AG08395 (cell line): ENCODE results near the gene TEF.
"Not testable (repeated sequence)": the region's sequence is repeated elsewhere in the genome, so short reads cannot be mapped to it uniquely, and the experiment has no call there.

Experiments used
- DNase-seq: peaks from one replicate; pipeline ENCODE4 v3.0.0; 2012; ENCODE audit warnings: mixed read lengths, low spot score

TEF gene

DNA sequence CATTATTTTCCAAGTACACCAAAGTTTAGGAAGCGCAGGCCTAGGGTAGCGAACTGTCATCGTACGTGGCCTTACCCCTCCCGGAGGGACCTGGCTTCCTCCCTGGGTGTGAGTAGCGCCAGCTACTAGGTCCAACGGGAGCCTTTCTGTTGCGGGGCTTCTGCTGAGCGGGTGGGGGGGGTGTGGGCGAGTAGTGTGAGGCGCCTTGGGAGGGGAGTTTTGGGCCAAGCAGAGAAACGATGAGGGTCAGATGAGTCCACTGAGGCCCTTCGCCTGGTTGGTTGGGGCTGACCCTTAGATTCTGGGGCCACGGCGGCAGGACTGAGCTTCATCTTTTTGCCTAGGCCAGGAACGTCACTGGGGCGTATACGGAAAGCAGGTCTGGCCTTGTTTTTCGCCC lies 868 bp downstream of the TEF start:
- DNase-seq: no peak

DNA sequence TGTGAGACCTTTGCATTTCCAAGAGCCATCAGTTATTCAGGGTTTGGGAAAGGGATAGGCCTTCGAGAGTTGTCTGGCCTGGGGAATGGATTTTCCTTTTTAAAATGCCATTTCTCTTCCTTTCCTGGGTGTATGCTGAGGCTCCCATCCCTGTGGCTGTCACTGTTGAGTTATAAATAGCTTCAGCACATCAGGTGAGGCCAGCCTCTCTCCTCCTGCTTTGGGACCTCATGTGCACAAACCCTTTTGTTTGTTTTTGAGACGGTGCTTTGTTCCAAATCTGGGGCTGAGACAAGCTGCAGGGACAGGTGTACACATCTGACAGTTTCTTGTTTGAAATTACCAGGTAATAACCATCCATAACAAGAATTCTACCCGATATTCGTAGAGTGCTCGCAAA lies 1.3 kb downstream of the TEF start:
- DNase-seq: no peak

DNA sequence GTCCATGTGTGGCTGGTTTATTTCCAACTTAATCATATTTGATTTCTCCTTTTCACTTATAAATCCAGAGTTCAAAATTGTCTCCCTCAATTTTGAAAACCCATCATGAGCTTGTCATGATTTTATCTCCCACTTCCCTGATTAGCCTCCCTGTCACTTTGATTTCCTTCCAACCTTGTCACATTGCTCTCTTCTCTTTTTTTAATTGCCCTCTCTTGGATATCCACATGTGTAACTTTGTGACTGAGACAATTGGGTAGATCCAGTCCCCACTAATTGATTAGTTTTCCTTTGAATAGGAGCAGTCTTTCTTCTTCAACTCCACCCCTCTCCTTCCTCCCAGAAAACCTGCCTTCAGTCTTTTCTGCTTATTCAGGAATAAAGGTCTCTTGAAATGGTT lies 2.4 kb downstream of the TEF start:
- DNase-seq: no peak

DNA sequence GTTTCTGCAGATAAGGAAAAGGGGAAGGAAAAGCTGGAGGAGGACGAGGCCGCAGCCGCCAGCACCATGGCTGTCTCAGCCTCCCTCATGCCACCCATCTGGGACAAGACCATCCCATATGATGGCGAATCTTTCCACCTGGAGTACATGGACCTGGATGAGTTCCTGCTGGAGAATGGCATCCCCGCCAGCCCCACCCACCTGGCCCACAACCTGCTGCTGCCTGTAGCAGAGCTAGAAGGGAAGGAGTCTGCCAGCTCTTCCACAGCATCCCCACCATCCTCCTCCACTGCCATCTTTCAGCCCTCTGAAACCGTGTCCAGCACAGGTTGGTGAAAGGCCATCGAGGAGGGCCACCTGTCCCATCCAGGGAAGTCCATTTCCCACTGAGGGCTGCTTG lies 5.6 kb downstream of the TEF start:
- no peak for DNase-seq

DNA sequence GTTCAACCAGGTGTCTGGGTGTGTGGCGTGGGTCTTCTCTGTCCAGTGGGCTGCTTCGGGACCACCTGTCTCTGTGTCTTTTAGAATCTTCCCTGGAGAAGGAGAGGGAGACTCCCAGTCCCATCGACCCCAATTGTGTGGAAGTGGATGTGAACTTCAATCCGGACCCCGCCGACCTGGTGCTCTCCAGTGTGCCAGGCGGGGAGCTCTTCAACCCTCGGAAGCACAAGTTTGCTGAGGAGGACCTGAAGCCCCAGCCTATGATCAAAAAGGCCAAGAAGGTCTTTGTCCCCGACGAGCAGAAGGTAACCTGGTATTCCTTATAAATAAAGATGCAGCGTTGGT lies 12.2 kb downstream of the TEF start:
- DNase-seq: no peak

DNA sequence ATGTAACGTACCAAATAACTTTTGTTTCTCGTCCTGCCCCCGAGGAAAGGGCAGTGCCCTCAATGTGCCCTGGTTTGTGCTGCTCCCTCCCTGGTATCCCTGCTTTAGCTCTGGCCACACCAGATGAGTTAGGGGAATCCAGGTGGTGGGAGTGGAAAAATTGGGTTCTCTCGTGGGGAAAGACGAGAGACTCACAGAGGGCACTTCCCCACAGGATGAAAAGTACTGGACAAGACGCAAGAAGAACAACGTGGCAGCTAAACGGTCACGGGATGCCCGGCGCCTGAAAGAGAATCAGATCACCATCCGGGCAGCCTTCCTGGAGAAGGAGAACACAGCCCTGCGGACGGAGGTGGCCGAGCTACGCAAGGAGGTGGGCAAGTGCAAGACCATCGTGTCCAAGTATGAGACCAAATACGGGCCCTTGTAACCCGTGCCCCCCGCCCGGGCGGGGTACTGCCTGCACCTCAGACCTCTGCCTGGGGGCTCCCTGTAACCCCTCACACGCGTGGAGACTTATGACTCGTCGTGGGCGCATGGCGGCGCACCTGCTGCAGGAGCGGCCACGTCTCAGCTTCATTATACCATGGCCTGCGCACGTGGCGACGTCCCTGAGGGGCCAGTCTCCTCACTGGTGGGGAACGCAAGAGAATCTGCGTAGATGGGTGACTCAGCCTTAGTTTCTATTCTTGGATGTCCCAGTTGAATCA lies 13.9 kb downstream of the TEF start:
- no peak for DNase-seq

DNA sequence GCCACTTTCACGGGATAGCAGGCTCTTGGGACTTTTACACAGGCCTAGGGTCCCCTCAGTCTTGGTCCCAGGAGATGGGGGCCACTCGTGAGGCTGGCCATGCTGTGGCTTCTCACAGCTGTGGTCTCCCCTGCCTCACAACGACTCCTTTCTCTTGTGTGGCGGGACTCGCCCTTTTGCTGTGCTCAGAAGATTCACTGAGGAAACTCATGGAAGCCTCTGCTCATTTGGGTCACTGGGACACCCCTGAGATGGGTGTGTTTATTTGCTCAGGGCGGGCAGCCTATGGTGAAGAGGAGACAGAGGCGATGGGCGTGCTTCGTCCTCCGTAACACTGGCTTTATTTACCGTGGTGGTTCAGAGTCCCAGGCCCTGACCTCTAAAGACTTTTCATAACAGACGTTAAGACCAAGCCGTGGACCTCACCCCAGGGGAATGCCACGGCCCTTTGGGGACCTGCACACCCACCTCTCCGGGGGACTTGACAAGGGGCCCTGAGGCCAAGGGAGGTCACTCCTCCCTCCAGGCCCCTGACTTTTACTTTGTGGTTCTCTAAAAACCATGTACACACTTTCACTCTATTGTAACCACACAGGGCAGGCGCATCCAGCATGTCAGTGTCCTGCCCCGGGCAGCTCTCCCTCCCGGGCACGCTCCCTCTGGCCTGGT lies 15.5 kb downstream of the TEF start:
- no peak for DNase-seq

DNA sequence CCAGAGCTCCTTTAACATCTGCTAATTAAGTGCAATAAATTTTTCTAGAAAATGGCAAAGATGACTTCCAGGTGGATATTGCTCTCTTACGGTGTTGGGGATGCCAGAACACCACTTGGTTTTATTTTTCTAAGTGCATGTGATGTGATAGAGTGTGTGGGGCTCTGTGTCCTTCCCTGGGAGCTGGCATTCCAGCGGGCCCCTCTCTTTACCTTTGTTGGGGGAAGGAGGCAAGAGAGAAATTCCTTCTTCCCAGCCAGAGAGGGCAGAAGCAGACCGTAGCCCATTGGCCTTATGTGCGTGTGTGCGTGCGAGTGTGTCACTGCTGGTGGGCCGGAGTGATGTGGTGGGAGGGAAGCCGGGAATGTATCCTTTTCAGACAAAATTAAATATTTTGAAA lies 17.2 kb downstream of the TEF start:
- DNase-seq: no peak

DNA sequence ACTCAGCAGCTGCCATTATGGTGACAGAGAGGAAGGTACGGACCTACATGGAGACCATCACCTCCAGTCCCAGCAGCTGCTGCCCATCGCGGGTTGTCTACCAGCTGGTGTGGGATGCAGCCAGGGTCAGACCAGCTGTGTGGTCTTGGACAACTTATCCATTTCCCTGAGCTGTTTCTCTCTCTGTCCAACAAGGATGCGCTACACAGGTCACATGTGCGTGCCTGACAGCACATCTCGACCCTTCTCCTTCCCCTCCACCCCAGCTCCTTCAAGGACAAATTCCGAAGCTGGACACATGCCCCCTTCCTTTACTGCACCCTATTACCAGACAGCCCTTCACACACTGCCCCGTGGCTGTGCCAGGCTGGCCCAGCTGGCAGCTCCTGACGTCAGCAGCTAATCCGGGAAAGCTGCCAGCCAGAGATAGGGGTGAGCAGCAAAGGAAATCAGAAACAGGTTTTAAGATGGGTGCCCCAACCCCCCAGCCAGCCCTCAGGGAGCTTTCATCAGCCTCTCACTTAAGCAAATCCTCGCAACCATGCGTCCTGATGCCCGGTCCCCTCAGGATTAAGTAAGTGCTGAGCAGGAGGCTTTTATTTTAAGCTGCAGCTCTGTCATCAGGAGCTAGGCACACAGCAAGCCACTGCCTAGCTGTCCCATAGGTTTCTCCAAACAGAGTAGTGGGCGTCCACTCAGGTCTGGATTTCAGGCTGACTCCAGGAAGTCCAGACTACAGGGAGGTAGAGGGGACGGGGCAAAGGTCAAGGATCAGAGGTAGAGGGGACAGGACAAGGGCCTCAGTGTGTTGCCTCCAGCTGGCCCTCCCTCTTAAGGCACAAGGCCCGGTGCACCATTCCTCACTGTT lies 20.3 kb downstream of the TEF start:
- peak; percentile 76 for DNase-seq

DNA sequence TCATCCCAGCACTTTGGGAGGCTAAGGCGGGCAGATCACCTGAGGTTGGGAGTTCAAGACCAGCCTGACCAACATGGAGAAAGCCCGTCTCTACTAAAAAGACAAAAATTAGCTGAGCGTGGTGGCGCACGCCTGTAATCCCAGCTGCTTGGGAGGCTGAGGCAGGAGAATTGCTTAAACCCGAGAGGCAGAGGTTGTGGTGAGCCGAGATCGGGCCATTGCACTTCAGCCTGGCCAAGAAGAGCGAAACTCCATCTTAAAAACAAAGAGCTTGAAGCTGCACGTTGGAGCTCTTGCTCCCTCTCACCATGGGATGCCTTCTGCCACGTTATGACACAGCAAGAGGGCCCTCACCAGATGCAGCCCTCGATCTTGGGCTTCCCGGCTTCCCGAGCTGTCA lies 21.1 kb downstream of the TEF start:
- not testable (repeated sequence) for DNase-seq

DNA sequence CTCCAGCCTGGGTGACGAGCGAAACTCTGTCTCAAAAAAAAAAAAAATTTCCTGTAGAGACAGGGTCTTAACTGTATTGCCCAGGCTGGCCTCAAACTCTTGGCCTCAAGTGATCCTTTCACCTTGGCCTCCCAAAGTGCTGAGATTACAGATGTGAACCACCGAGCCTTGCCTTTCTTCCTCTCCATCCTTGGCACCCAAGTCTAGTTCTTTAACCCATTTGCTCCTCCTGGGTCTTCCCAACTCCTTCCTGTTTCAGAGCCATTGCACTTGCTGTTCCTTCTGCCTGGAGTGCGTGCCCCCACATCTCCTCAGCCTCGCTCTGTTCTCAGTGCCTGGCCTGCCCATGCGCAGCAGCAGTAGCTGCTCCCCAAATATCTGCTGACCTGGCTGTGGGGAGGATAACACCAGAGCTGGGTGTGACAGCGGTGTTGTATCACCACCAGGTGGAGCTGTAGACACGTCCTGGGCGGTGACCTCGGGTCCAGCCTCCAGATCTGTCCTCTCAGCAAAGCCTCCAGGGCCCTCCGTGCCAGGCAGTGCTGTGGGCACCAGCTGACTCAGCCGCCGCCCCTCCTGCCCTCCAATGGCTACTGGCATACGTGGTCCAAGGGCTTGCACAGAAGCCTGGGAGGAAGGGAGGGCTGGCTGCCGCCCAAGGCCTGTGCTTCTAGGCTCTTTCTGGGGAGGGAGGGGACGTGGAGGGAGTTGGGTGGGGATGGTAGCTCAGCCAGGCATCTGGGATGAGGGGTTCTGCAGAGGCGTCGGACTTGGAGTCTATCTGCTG lies 22.0 kb downstream of the TEF start:
- DNase-seq: peak; percentile 97

DNA sequence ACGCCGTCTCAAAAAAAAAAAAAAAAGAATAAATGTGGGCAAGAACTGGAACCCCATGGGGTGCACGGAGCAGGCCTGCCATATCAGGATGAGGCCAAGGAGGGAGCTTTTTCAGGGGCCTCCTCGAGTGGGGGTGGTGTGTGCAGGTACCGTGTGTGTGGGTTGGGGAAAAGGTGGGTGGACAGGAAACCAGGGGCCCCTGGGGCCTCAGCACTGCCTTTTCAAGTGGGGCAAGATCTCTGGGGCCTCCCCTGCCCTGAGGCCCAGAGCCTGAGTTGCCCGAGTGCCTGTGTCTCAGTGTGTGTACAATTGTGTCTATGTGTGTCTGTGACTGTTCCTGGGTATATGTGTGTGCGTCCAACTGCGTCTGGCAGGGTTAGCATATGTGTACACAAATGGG lies 23.8 kb downstream of the TEF start:
- DNase-seq: no peak

DNA sequence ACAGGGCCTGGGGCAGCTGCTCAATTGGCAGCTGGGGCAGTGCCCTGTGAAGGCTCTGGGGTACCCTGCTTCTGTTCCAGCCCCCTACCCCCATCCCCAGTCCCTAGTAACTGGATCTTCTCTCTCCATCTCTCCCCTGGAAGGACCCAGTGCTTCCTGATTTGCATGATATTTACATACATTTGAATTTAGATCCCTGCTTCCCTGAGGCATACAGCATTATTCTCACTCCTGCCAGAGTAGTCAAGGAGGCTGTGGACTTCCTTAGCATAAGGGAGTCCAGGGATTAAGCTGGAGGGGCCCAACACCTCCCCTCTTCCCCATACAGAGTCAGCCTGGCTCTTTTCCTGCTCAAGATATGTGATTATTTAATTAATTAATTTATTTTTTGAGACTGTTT lies 24.7 kb downstream of the TEF start:
- DNase-seq: no peak

DNA sequence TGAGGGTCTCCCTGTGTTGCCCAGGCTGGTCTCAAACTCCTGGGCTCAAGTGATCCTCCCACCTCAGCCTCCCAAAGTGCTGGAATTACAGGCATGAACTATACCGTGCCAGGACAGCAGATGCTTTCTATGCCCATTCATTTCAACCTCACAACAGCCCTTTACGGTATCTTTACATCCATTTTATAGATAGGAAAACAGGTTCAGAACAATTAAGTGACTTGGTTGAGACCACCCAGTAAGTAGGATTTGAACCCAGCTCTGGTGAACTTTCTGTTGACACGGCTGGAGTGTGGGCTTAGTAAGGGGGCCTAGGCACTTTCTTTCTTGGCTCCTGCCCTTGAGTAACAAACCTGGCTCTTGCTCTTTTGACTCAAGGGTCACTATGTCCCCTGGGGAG lies 25.7 kb downstream of the TEF start:
- no peak for DNase-seq

DNA sequence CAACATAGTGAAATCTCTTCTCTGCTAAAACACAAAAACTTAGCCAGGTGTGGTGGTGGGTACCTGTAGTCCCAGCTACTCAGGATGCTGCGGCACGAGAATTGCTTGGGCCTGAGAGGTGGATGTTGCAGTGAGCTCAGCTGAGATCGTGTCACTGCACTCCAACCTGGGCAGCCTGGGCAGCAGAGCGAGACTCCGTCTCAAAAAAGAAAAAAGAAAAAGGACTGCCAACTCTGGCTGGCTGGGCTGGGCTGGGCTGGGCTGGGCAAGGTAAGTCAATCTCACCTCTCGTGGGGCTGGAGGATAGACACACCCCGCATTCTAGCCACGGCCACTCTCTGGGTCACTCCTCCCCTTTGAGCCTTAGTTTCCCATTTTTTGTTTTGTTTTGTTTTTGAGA lies 26.9 kb downstream of the TEF start:
- DNase-seq: no peak

DNA sequence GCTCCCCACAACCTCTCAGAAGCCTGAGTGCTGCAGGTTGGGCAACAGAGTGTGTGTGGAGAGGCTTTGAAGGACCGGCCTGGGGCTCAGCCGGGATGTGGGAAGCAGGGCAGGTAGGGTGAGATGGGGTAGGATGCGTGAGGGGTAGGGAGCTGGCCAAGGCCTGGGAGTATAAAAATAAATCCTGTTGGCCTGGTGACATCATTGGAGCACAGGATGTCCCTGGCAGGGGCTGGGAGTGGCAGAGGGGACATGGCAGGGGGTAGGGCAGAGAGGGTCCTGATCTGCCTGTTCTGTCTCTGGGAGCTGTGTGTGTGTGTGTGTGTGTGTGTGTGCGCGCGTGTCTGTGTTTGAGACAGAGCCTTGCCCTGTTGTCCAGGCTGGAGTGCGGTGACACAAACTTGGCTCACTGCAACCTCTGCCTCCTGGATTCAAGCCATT lies 28.6 kb downstream of the TEF start:
- no peak for DNase-seq

DNA sequence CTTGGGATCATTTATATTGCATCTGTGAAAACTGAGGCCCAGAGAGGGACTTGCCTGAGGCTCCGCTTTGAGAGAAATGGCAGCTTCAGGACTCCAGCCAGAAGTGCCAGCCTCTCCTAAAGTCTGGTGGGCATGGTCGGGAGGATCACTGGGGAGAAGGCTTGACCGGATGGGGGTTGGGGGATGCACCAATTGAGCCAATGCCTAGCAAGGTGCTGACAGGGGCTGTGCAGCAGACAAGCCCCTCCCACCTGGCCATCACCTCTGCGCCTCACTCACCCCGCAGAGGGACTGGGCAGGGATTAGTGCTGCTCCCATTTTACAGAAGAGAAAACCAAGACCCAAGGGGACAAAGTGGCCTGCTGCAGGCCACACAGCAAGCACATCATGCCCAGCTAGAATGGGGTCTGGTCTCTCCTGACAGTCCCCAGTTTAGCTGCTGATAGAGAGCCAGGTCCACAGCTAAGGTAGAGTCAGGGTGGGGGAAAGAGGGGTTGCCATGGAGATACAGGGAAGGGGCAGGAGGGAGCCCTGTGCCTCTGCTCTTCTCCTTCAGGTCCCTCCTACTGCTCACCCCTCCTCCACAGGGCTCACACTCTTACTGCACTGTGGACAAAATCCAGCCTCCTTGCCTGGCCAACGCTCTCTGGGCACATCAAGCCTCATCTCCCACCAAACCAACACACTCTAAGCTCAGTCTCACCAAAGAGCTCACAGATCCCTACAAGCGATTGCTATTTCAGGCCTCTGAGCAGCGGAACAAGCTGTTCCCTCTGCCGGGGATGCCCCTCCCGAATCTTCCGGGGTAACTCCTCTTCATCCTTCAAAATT lies 29.5 kb downstream of the TEF start:
- no peak for DNase-seq

DNA sequence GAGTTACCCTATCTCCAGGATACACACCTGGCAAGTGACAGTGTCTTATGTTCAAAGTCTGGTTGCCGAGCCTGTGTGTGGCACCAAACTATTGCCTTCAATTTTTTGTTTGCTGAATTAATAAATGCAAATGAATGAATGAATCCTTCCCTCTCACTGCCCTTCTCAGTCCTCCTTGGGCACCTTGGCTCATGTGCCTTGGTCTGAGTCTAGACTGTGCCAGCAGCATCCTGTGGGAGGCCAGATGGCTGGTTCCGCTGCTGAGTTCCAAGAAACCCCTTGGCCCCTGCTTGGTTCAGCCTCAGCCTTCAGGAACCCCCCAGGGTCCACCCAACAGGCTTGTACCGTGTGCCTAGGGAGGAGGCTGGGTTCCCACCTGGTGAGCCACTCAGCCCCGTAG lies 33.8 kb downstream of the TEF start:
- DNase-seq: no peak

DNA sequence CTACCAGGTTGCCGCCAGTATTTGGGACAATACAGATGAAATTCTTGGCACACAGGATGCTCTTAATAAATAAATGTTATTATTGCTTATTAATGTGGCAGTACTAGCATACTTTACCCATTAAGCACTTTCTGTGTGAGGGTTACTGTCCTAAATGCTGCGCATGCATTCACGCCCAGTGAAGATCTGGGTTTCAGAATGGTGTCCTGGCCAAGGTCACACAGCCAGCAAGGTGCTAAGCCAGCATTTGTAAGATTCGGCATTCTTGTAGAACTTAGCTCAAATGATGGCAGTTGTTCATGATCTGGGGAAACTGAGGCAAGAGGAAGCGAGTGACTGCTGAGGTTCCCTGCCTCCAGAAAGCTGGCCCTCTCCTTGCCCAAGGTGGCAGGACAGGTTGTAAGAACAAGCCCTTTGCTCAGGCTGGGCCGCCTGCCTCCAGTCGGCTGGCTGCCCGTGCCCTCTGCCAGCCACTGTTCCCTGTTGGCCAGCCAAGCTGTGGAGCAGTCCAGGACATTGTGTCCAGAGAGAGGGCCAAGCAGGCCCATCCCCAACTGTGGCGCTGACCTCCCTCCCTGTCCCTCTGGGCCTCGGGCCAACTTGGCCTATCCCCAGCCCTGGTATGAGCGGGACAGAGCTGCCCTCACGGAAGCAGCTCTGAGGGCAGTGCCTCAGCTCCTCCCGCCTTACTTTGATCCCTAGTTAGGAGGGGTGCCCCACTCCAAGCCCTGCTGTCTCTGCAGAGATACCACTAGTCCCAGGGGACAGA lies 36.1 kb downstream of the TEF start:
- DNase-seq: peak; percentile 46

DNA sequence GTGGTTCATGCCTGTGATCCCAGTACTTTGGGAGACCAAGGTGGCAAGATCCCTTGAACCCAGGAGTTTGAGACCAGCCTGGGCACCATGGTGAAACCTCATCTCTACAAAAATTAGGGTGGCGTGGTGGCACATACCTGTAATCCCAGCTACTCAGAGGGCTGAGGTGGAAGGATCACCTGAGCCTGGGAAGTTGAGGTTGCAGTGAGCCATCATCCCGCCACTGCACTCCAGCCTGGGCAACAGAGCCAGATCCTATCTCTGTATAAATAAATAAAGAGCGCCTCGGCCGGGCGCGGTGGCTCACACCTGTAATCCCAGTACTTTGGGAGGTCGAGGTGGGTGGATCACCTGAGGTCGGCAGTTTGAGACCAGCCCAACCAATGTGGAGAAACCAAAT lies 37.0 kb downstream of the TEF start:
- no peak for DNase-seq
